HepG2 (cell line): ENCODE data around the gene PSMD1. TPM values are rescaled to one million over a fixed set of nuclear protein-coding genes. Genes with fewer than 3 reads are reported as not detected.
A peak's percentile ranks its signal among the peaks of the same experiment; 100 is the strongest.

Experiments
- ATAC-seq: fragments of 200-7000 bp; cut with Tn5 transposase; 3 replicates; pipeline ENCODE4 v1.9.1; 2020; ENCODE audit warnings: mild to moderate bottlenecking, moderate library complexity
- BruUV-seq: library from RNA; stranded (reverse); fragments of 400-500 nt; replicated peaks from 2 replicates; lab custom pipeline; 2021; lab: Mats Ljungman, UMichigan
- CTCF ChIA-PET: fragments of 300-600 bp; formaldehyde crosslinking; extraction: SDS; loops from one replicate; lab custom pipeline; 2021; ENCODE audit warnings: low total read pairs, inconsistent platforms, low intra/inter-chr PET ratio; lab: Yijun Ruan, JAX
- POLR2A ChIA-PET: fragments of 350-600 bp; sonication (Branson Sonifier 250); formaldehyde crosslinking; loops from one replicate; lab custom pipeline; 2020; ENCODE audit warnings: antibody characterized with exemption, inconsistent platforms; lab: Yijun Ruan, JAX
- DNase-seq: peaks from one replicate; pipeline ENCODE4 v3.0.0-alpha.2; 2015; ENCODE audit warnings: low spot score
- FAIRE-seq: peaks from 3 replicates; lab custom pipeline; 2011; peaks lifted over from hg19 to GRCh38; lab: Jason Lieb, UNC
- H2AFZ ChIP-seq: one replicate; pipeline ENCODE4 v1.6.1; 2011; ENCODE audit warnings: low read length, inconsistent platforms
- H3K27ac ChIP-seq: fragments of 300-600 bp; 3 replicates; pipeline ENCODE4 v1.8.0; 2011; ENCODE audit warnings: mixed run types, mild to moderate bottlenecking, mixed read lengths, low read length, inconsistent platforms; ENCODE audit not compliant: insufficient read depth; ENCODE audit errors: extremely low read length
- H3K27me3 ChIP-seq, 2 experiments: fragments of 200-600 bp in 1 of 2; 2 replicates in 1 of 2; 3 replicates in 1 of 2; pipeline versions ENCODE4 v1.6.0 to v1.8.0; 2011; ENCODE audit warnings: low read length in 2 of 2, mild to moderate bottlenecking in 2 of 2, moderate library complexity in 2 of 2, inconsistent platforms in 1 of 2; ENCODE audit not compliant: insufficient read depth in 2 of 2, control insufficient read depth in 1 of 2
- H3K36me3 ChIP-seq, 2 experiments: fragments of 200-600 bp in 1 of 2; replicated peaks in 1 of 2; 2 replicates in 1 of 2; 3 replicates in 1 of 2; pipeline versions ENCODE4 v1.5.1 to v1.8.0; 2011; ENCODE audit warnings: low read length in 2 of 2, inconsistent platforms in 1 of 2; ENCODE audit not compliant: insufficient read depth in 2 of 2, control insufficient read depth in 1 of 2
- H3K4me1 ChIP-seq: 2 replicates; pipeline ENCODE4 v1.5.1; 2012; ENCODE audit warnings: low read length, inconsistent platforms; ENCODE audit not compliant: insufficient read depth
- H3K4me2 ChIP-seq: 2 replicates; pipeline ENCODE4 v1.6.0; 2011; ENCODE audit warnings: low read depth, low read length, inconsistent platforms
- H3K4me3 ChIP-seq, 3 experiments: fragments of 200-600 bp in 1 of 3; sonication (generic), shearing (Covaris generic) in 1 of 3; replicated peaks in 1 of 3; 2 replicates each; pipeline ENCODE4 v1.5.1; 2011 to 2016; ENCODE audit warnings: low read length in 3 of 3, inconsistent platforms in 2 of 3, low read depth in 2 of 3, mild to moderate bottlenecking in 2 of 3, control low read depth in 1 of 3, mixed read lengths in 1 of 3; ENCODE audit not compliant: insufficient read depth in 1 of 3
- H3K79me2 ChIP-seq: one replicate; pipeline ENCODE4 v1.6.1; 2011; ENCODE audit warnings: low read length, inconsistent platforms; ENCODE audit not compliant: insufficient read depth
- H3K9ac ChIP-seq: 2 replicates; pipeline ENCODE4 v1.6.0; 2011; ENCODE audit warnings: mild to moderate bottlenecking, low read depth, low read length, inconsistent platforms; ENCODE audit not compliant: insufficient read depth
- H3K9me3 ChIP-seq: 2 replicates; pipeline ENCODE4 v1.5.1; 2012; ENCODE audit warnings: mild to moderate bottlenecking, low read length
- H4K20me1 ChIP-seq: 2 replicates; pipeline ENCODE4 v1.6.0; 2011; ENCODE audit warnings: inconsistent platforms, mild to moderate bottlenecking, low read length, moderate library complexity; ENCODE audit not compliant: insufficient read depth
- GPN1 ChIP-seq: sonication (generic); formaldehyde crosslinking; IDR thresholded peaks from 2 replicates; pipeline ENCODE4 v1.5.1; 2020; ENCODE audit warnings: missing genetic modification reagents, borderline replicate concordance
- HNRNPL ChIP-seq: fragments of 200-400 bp; formaldehyde crosslinking; IDR thresholded peaks from 2 replicates; pipeline ENCODE4 v1.6.1; 2017; ENCODE audit warnings: mild to moderate bottlenecking, low read depth, low read length
- IRF1 ChIP-seq: sonication (generic); formaldehyde crosslinking; IDR thresholded peaks from 2 replicates; pipeline ENCODE4 v1.4.0; 2020; ENCODE audit warnings: low read depth, mild to moderate bottlenecking, missing genetic modification reagents
- KDM5A ChIP-seq: fragments of 200-600 bp; sonication (generic); IDR thresholded peaks from 2 replicates; pipeline ENCODE4 v1.7.0; 2018; ENCODE audit warnings: antibody characterized with exemption, mild to moderate bottlenecking, low read length, borderline replicate concordance
- MAX ChIP-seq: IDR thresholded peaks from 2 replicates; pipeline ENCODE4 v1.6.1; 2012; ENCODE audit warnings: inconsistent platforms
- MTF2 ChIP-seq: sonication (generic); formaldehyde crosslinking; IDR thresholded peaks from 2 replicates; pipeline ENCODE4 v1.5.0; 2020; ENCODE audit warnings: missing genetic modification reagents, borderline replicate concordance
- NAIF1 ChIP-seq: sonication (generic); formaldehyde crosslinking; IDR thresholded peaks from 2 replicates; pipeline ENCODE4 v1.5.0; 2020; ENCODE audit warnings: mild to moderate bottlenecking, missing genetic modification reagents, borderline replicate concordance
- NFATC3 ChIP-seq: sonication (generic); formaldehyde crosslinking; IDR thresholded peaks from 2 replicates; pipeline ENCODE4 v1.5.1; 2020; ENCODE audit warnings: mild to moderate bottlenecking, missing genetic modification reagents
- SIX1 ChIP-seq: sonication (generic); formaldehyde crosslinking; IDR thresholded peaks from 2 replicates; pipeline ENCODE4 v1.4.0; 2020; ENCODE audit warnings: missing genetic modification reagents, borderline replicate concordance
- STAG1 ChIP-seq: sonication (generic); formaldehyde crosslinking; IDR thresholded peaks from 2 replicates; pipeline ENCODE4 v1.4.0; 2020; ENCODE audit warnings: missing genetic modification reagents
- WIZ ChIP-seq: sonication (generic); formaldehyde crosslinking; IDR thresholded peaks from 2 replicates; pipeline ENCODE4 v1.5.1; 2020; ENCODE audit warnings: mild to moderate bottlenecking, missing genetic modification reagents
- ZNF33B ChIP-seq: sonication (generic); formaldehyde crosslinking; IDR thresholded peaks from 2 replicates; pipeline ENCODE4 v1.5.1; 2020; ENCODE audit warnings: mild to moderate bottlenecking, missing genetic modification reagents
- ZNF343 ChIP-seq: sonication (generic); formaldehyde crosslinking; IDR thresholded peaks from 2 replicates; pipeline ENCODE4 v1.4.0; 2020; ENCODE audit warnings: mild to moderate bottlenecking, missing genetic modification reagents
- ZNF512B ChIP-seq: sonication (generic); formaldehyde crosslinking; IDR thresholded peaks from 2 replicates; pipeline ENCODE4 v1.5.1; 2020; ENCODE audit warnings: missing genetic modification reagents, mild to moderate bottlenecking, borderline replicate concordance
- ZNF543 ChIP-seq: sonication (generic); formaldehyde crosslinking; IDR thresholded peaks from 2 replicates; pipeline ENCODE4 v1.4.0; 2020; ENCODE audit warnings: mild to moderate bottlenecking, missing genetic modification reagents
- ZNF746 ChIP-seq: sonication (generic); formaldehyde crosslinking; IDR thresholded peaks from 2 replicates; pipeline ENCODE4 v1.8.0; 2022; ENCODE audit warnings: mild to moderate bottlenecking, missing genetic modification reagents
- ZNF816 ChIP-seq: sonication (generic); formaldehyde crosslinking; IDR thresholded peaks from 2 replicates; pipeline ENCODE4 v1.8.0; 2022; ENCODE audit warnings: missing genetic modification reagents, mild to moderate bottlenecking, borderline replicate concordance
- WGBS: methylation state at CpG from one replicate; pipeline ENCODE4 v1.1.6; 2017; ENCODE audit warnings: low lambda C conversion rate; 5-methylcytosine and 5-hydroxymethylcytosine counted together
- in situ Hi-C: cut with HindIII; loops from 2 replicates; pipeline ENCODE4 v1.10.0; 2017; ENCODE audit warnings: low pct_unique_long_range_greater_than_20kb; ENCODE audit not compliant: extremely low pct_ligation_motif_present
- intact Hi-C: fragments of 100-400 bp; cut with micrococcal nuclease; formaldehyde crosslinking; loops from one replicate; pipeline ENCODE4 v1.10.0; 2022; ENCODE audit not compliant: unreplicated experiment
- polyA plus RNA-seq, 8 experiments: library from polyadenylated mRNA; depleted of rRNA in 3 of 8; stranded (reverse) in 7 of 8; unstranded in 1 of 8; fragments of >200 nt; fragmentation: Illumina TruSeq in 4 of 8; extraction: Trizol in 4 of 8; gene quantifications; 2 replicates each; pipeline versions ENCODE4 v1.2.1 to v1.2.3, GENCODE V29; 2011 to 2016; ENCODE audit warnings: low read depth in 4 of 8, missing spikeins in 1 of 8, mixed read lengths in 1 of 8; ENCODE audit not compliant: insufficient read depth in 1 of 8
- total RNA-seq, 5 experiments: library from RNA; depleted of rRNA; stranded (reverse); fragments of >200 nt; fragmentation: Illumina TruSeq; extraction: Trizol; gene quantifications; 2 replicates each; pipeline ENCODE4 v1.2.3, GENCODE V29; 2016; ENCODE audit warnings: low read depth in 1 of 5

PSMD1 gene
- total and polyA plus RNA-seq, 2 of the 13 experiments (the other 11 are each of a cell fraction or from before 2014, with no cell fraction given): 136 to 191 TPM

GRCh38 chr2:231197706-231198290 is 141.1 kb downstream of the PSMD1 start (continued):
- TF ChIP-seq MTF2 (CRISPR knock-in tag) (no peak; the same call in 1 of the 2 replicates), STAG1 (CRISPR knock-in tag) (no peak), ZNF816 (CRISPR knock-in tag) (no peak; the same call in 1 of the 2 replicates), ZNF512B (CRISPR knock-in tag) (0 out of 2 replicates have a peak, but pooled peaks have one; percentile 43), NFATC3 (CRISPR knock-in tag) (peak; percentile 97; the same call in 1 of the 2 replicates), ZNF33B (no peak)

DNA sequence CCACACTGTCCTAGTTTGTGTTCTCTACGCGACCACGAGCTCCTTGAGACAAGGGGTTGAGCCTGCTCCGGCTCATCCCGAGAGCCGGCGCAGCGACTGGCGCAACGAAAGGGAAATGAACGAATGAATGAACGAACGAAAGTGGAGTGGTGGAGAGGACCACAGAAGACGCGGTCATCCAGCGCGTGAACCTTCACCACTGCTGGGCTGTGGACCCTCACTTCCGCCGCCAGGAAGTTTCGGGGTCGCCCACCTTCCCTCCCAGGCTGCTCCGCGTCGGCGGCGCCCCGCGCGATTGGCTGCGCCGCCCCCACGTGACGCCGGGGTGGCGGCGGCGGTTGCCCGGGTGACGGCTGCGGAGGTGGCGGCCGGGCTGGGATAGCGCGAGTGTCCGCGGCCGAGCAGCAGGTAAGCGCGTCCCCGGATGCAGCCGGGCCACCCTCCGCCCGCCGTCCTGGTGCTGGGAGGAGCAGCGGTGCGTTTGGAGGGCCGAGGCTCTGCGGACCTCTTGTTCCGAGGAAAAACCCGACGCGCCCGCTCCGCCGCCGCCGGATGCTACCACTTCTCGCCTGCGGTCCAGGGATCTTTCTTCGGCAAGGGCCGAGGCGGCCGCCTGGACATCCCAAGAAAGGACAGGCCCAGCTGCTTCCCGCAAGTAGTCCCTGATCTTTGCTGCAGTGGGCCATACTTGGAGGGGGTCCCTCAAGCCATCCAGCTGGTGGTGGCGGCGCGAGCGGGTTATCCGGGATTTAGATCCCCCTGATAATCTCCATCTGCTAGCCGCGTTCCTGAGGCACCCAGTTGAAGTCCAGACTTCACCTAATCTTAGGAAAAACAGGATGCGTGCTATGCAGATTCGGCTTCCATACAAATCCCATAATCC is 141.9 kb downstream of the PSMD1 start, which contains the start of gene ARMC9:
Gene ARMC9, plus strand, starts transcription at position 341 of the 883 bp plus-strand sequence. CDS start 7,608 bp downstream, outside the sequence.
- ChIA-PET CTCF (no interaction called here), POLR2A (interaction anchor here (0.8 to 2.2 kb wide), 5 partner anchors 8 to 266 kb away, joined by 3 to 8 read pairs (median 3); partner anchors contain the start of gene NCL)
- FAIRE-seq (no peak), ATAC-seq (peak; percentile 97), DNase-seq (peak; percentile 67)
- Histone ChIP-seq H2AFZ (peak within 1 kb of the TSS; percentile 85), H3K4me1 (peaks cover 22% of the 10 kb centered on the region), H3K27ac (peak within 1 kb of the TSS; percentile 46), H3K79me2 (peaks cover 2% of the 10 kb centered on the region), H3K4me2 (peak within 1 kb of the TSS; percentile 90), H4K20me1 (no peaks in the 10 kb centered on the region), H3K9me3 (peaks cover 6% of the 10 kb centered on the region; the same call in 1 of the 2 replicates), H3K27me3 (no peaks in the 10 kb centered on the region; a peak in 1 of 5 replicates), H3K36me3 (no peaks in the 10 kb centered on the region), H3K4me3 (peak within 1 kb of the TSS; percentile 87 to 98 (median 92)), H3K9ac (peak within 1 kb of the TSS; percentile 74)
- in situ Hi-C loops: no loop called here
- BruUV-seq: TSS peak; percentile 83
- intact Hi-C loops: no loop called here
- WGBS: 2% methylated on average over 47 of the region's 83 CpGs
- TF ChIP-seq IRF1 (CRISPR knock-in tag) (0 out of 2 replicates have a peak, but pooled peaks have one; percentile 23), ZNF543 (CRISPR knock-in tag) (peak; percentile 96), WIZ (CRISPR knock-in tag) (0 out of 2 replicates have a peak, but pooled peaks have one; percentile 77), HNRNPL (no peak), ZNF746 (CRISPR knock-in tag) (peak; percentile 54; the same call in 1 of the 2 replicates), MAX (peak; percentile 88), NAIF1 (CRISPR knock-in tag) (no peak), KDM5A (peak; percentile 60; the same call in 1 of the 2 replicates), ZNF343 (CRISPR knock-in tag) (peak; percentile 81), GPN1 (CRISPR knock-in tag) (peak; percentile 7; the same call in 1 of the 2 replicates), SIX1 (CRISPR knock-in tag) (no peak)
